ENCODE measurements around the gene SAMD8. TPM values are rescaled to one million over a fixed set of nuclear protein-coding genes. Genes with fewer than 3 reads are reported as not detected.

SAMD8 gene
- polyA plus RNA-seq, 1 experiment = 14.2 TPM

DNA sequence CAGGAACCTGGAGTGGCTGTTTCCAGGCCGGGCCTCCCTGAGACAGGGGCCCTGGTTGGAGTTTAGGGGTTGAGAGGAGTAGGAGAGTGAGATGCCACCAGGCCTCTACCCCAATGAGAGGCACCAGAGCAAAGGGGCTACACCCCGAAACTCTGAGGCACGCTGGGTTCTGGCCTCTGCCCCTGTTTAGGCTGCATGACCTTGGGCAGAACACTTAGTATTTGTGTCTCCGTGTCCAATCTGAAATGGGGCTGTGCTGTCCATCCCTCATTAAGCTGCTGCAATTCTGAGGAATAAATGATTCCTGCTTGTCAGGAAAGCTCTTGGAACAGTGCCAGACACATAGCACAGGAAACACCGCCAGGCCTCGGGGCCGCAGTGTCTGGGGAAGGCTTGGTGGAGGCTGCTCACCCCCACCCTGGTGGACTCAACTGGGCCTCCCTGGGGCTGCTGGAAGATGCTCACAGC is 40.5 kb upstream of the SAMD8 start:
- ChIA-PET POLR2A (no interaction called here), CTCF (interaction anchor here (0.7 kb wide), 1 partner anchor 12 kb away, joined by 3 read pairs; no protein-coding TSS in a partner anchor)
- no peaks in the 10 kb centered on the region; the same call in 1 of the 2 replicates for H3K27me3 ChIP-seq (ENCODE audit: control insufficient read depth, insufficient read depth, low read length)
- H3K4me3 ChIP-seq (ENCODE audit: low read depth, low read length) = no peak overlapping the region
- no peak for DNase-seq (ENCODE audit: low read depth)
- TF ChIP-seq, protein P1, sequence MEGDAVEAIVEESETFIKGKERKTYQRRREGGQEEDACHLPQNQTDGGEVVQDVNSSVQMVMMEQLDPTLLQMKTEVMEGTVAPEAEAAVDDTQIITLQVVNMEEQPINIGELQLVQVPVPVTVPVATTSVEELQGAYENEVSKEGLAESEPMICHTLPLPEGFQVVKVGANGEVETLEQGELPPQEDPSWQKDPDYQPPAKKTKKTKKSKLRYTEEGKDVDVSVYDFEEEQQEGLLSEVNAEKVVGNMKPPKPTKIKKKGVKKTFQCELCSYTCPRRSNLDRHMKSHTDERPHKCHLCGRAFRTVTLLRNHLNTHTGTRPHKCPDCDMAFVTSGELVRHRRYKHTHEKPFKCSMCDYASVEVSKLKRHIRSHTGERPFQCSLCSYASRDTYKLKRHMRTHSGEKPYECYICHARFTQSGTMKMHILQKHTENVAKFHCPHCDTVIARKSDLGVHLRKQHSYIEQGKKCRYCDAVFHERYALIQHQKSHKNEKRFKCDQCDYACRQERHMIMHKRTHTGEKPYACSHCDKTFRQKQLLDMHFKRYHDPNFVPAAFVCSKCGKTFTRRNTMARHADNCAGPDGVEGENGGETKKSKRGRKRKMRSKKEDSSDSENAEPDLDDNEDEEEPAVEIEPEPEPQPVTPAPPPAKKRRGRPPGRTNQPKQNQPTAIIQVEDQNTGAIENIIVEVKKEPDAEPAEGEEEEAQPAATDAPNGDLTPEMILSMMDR (IDR thresholded peaks at IDR 0.05; ENCODE audit: insufficient read depth, low read depth, low read length) = no peak
- no peaks in the 10 kb centered on the region for H3K36me3 ChIP-seq (ENCODE audit: control insufficient read depth, insufficient read depth, low read length)

DNA sequence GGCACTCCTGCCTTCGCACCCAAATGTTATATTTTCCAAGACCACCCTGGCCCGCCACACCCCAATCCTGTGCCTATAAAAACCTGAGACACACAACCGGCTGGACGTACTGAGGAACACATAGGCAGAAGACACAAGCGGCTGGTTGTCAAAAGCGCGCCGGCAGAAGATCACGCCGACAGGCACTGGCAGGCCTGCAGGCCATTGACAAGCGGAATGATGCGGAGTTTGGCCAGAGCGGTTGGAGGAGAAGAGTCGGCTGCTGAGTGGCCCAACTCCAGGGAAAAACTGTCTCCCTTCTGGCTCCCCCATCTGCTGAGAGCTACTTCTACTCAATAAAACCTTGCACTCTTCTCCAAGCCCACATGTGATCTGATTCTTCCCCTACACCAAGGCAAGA is 39.7 kb upstream of the SAMD8 start:
- POLR2A ChIA-PET = no interaction called here
- CTCF ChIA-PET = interaction anchor here (0.7 kb wide), 1 partner anchor 11 kb away, joined by 3 read pairs; no protein-coding TSS in a partner anchor
- H3K36me3 ChIP-seq (ENCODE audit: control insufficient read depth, insufficient read depth, low read length) = no peaks in the 10 kb centered on the region
- no peaks in the 10 kb centered on the region; the same call in 1 of the 2 replicates for H3K27me3 ChIP-seq (ENCODE audit: control insufficient read depth, insufficient read depth, low read length)
- no peak overlapping the region for H3K4me3 ChIP-seq (ENCODE audit: low read depth, low read length)
- no peak for DNase-seq (ENCODE audit: low read depth)
- TF ChIP-seq, protein P1 (IDR thresholded peaks at IDR 0.05; ENCODE audit: insufficient read depth, low read depth, low read length) = no peak

GRCh38 chr10:75072727-75073126 is 38.7 kb upstream of the SAMD8 start:
- POLR2A ChIA-PET = no interaction called here
- TF ChIP-seq, protein P1 (IDR thresholded peaks at IDR 0.05; ENCODE audit: insufficient read depth, low read depth, low read length) = no peak
- CTCF ChIA-PET = no interaction called here
- Histone ChIP-seq H3K36me3 (ENCODE audit: control insufficient read depth, insufficient read depth, low read length) (no peaks in the 10 kb centered on the region), H3K27me3 (ENCODE audit: control insufficient read depth, insufficient read depth, low read length) (no peaks in the 10 kb centered on the region; the same call in 1 of the 2 replicates), H3K4me3 (ENCODE audit: low read depth, low read length) (no peak overlapping the region)
- DNase-seq (ENCODE audit: low read depth) = no peak

DNA sequence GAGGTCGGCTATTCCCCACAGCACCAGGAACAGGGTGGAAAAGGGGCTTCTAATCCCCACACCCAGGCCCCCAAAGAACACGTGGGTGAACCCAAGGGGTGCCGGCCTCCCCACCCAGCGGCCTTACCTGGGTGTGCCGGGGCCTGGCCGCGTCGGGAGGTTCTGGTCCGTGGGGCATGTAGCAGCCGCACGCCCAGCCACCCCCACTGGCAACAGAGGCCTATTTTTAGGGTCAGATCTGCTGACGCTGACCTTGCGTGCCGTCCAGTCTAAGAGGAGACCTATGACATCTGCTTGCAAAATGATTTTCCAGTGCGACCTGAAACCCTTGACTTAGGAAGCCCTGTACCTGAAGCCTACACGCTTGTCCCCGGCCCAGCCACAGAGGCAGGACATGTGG is 38.0 kb upstream of the SAMD8 start:
- ChIA-PET CTCF (no interaction called here), POLR2A (no interaction called here)
- no peaks in the 10 kb centered on the region for H3K36me3 ChIP-seq (ENCODE audit: control insufficient read depth, insufficient read depth, low read length)
- H3K4me3 ChIP-seq (ENCODE audit: low read depth, low read length) = no peak overlapping the region
- no peak for DNase-seq (ENCODE audit: low read depth)
- H3K27me3 ChIP-seq (ENCODE audit: control insufficient read depth, insufficient read depth, low read length) = no peaks in the 10 kb centered on the region; the same call in 1 of the 2 replicates
- TF ChIP-seq, protein P1 (IDR thresholded peaks at IDR 0.05; ENCODE audit: insufficient read depth, low read depth, low read length) = no peak

- DNase-seq (ENCODE audit: low read depth) = no peak
- no peaks in the 10 kb centered on the region; the same call in 1 of the 2 replicates for H3K27me3 ChIP-seq (ENCODE audit: control insufficient read depth, insufficient read depth, low read length)
- ChIA-PET CTCF (interaction anchor here (0.6 kb wide), 1 partner anchor 832 kb away, joined by 3 read pairs; no protein-coding TSS in a partner anchor), POLR2A (no interaction called here)
- TF ChIP-seq, protein P1 (IDR thresholded peaks at IDR 0.05; ENCODE audit: insufficient read depth, low read depth, low read length) = no peak
- no peaks in the 10 kb centered on the region for H3K36me3 ChIP-seq (ENCODE audit: control insufficient read depth, insufficient read depth, low read length)
- H3K4me3 ChIP-seq (ENCODE audit: low read depth, low read length) = no peak overlapping the region
These were observed 36.6 kb upstream of the SAMD8 start for GRCh38 chr10:75074711-75075445.
